Measurements from ENCODE around the gene AHSG. TPM values are rescaled to one million over a fixed set of nuclear protein-coding genes. Genes with fewer than 3 reads are reported as not detected.

AHSG gene
- total and polyA plus RNA-seq, 9 donors, result 0.25 to 1.7 TPM; not detected in 7

- Histone ChIP-seq H3K27ac (no peak overlapping the region), H3K36me3 (no peaks in the 10 kb centered on the region), H3K27me3 (no peaks in the 10 kb centered on the region), H3K4me1 (ENCODE audit: insufficient read depth) (no peaks in the 10 kb centered on the region), H3K9me3 (no peaks in the 10 kb centered on the region), H3K4me3 (no peak overlapping the region)
- intact Hi-C loops (cut with DNase I), result no loop called here
- TF ChIP-seq CTCF (IDR thresholded peaks at IDR 0.05), result no peak
- no peak for TF ChIP-seq POLR2A (IDR thresholded peaks at IDR 0.05)
- TF ChIP-seq EP300 (IDR thresholded peaks at IDR 0.05), result no peak
- DNase-seq, result no peak
- 91 to 93% (median 93%) methylated on average over 4 of the region's 4 CpGs for WGBS, 3 donors
Measured at GRCh38 chr3:186592682-186593081, 20.2 kb upstream of the AHSG start.

DNA sequence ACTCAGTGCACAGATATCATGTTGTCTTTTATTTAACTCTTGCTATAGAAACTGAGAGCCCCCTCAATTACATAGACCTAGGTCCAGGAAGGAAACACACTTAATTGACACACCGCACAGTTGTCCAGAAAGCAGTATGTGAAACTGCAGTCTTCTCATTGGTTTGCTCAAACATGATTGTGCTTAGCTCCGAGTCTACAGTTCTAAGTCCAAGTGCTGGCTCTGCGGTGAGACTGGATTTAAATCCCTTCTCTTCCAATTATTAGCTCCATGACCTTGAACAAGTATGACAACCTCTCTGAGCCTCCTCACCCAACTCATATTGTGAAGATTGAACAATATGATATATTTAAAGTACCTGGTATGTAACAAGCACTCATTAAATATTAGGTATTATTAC lies 19.0 kb upstream of the AHSG start:
- H3K27me3 ChIP-seq, result no peaks in the 10 kb centered on the region
- no peak overlapping the region for H3K4me3 ChIP-seq
- no peaks in the 10 kb centered on the region for H3K9me3 ChIP-seq
- H3K27ac ChIP-seq, result no peak overlapping the region
- no peaks in the 10 kb centered on the region for H3K4me1 ChIP-seq (ENCODE audit: insufficient read depth)
- 80 to 85% (median 84%) methylated on average over 3 of the region's 3 CpGs for WGBS, 3 donors
- no peaks in the 10 kb centered on the region for H3K36me3 ChIP-seq
- DNase-seq, result no peak
- TF ChIP-seq EP300 (IDR thresholded peaks at IDR 0.05), result no peak
- TF ChIP-seq CTCF (IDR thresholded peaks at IDR 0.05), result no peak
- no peak for TF ChIP-seq POLR2A (IDR thresholded peaks at IDR 0.05)
- intact Hi-C loops (cut with DNase I), result no loop called here

DNA sequence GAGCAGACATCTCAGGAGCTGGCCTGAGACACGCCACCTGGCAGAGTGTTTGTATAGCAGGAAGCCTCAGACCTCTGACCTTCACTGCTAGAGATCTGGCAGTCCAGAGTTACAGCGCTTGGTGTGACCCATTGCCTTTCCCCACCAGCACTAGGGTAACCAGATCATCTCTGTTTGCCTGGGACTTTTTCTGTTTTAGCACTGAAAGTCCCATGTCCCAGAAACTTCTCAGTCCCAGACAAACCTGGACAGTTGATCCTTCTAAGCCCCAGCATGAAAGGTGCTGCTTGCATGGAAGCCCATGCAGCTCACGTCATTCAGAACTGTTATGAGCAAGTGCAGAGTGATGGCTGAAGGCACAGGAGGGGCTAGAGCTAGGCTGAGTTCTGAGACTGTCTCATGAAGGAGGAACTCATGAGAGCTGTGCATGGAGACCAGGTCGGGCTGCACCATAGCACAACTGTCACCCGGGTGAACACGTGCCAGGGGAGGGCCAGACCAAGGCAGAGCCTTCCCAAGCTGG lies 18.2 kb upstream of the AHSG start:
- H3K27me3 ChIP-seq, result no peaks in the 10 kb centered on the region
- intact Hi-C loops (cut with DNase I), result no loop called here
- 64 to 70% (median 69%) methylated on average over 6 of the region's 6 CpGs for WGBS, 3 donors

GRCh38 chr3:186596568-186597287 lies 16.1 kb upstream of the AHSG start:
- no peaks in the 10 kb centered on the region for H3K27me3 ChIP-seq
- H3K9me3 ChIP-seq, result no peaks in the 10 kb centered on the region
- H3K4me3 ChIP-seq, result no peak overlapping the region
- intact Hi-C loops (cut with DNase I), result no loop called here
- no peaks in the 10 kb centered on the region for H3K4me1 ChIP-seq (ENCODE audit: insufficient read depth)
- DNase-seq, result no peak
- WGBS, 3 donors, result 33 to 48% (median 38%) methylated on average over 17 of the region's 17 CpGs
- TF ChIP-seq POLR2A (IDR thresholded peaks at IDR 0.05) (no peak), EP300 (IDR thresholded peaks at IDR 0.05) (no peak), CTCF (IDR thresholded peaks at IDR 0.05) (no peak)
- H3K36me3 ChIP-seq, result no peaks in the 10 kb centered on the region
- H3K27ac ChIP-seq, result no peak overlapping the region

More for the DNA sequence above, 18.2 kb upstream of the AHSG start:
- Histone ChIP-seq H3K27ac (no peak overlapping the region), H3K4me3 (no peak overlapping the region), H3K36me3 (no peaks in the 10 kb centered on the region), H3K9me3 (no peaks in the 10 kb centered on the region), H3K4me1 (ENCODE audit: insufficient read depth) (no peaks in the 10 kb centered on the region)
- DNase-seq, result no peak
- TF ChIP-seq POLR2A (IDR thresholded peaks at IDR 0.05), result no peak
- TF ChIP-seq EP300 (IDR thresholded peaks at IDR 0.05), result no peak
- TF ChIP-seq CTCF (IDR thresholded peaks at IDR 0.05), result no peak
